NCI-H128 (cell line): ENCODE results near the gene CFAP52.
"Not testable (repeated sequence)": the region's sequence is repeated elsewhere in the genome, so short reads cannot be mapped to it uniquely, and the experiment has no call there.

Experiments used
- DNase-seq: peaks from one replicate; lab custom pipeline; 2025; ENCODE audit not compliant: unreplicated experiment; lab: John Stamatoyannopoulos, UW

CFAP52 gene

GRCh38 chr17:9576521-9577372 lies at the start of gene CFAP52:
CFAP52 (plus strand) TSS chr17:9576642; CDS start chr17:9576696, 54 bp downstream.
- peak; percentile 10 for DNase-seq

- no peak for DNase-seq
Measured at GRCh38 chr17:9527788-9528187, 48.7 kb upstream of the CFAP52 start.

GRCh38 chr17:9529033-9529700 lies 47.3 kb upstream of the CFAP52 start:
- no peak for DNase-seq

GRCh38 chr17:9531034-9531433 lies 45.4 kb upstream of the CFAP52 start:
- no peak for DNase-seq

GRCh38 chr17:9532715-9533114 lies 43.7 kb upstream of the CFAP52 start:
- no peak for DNase-seq

GRCh38 chr17:9533441-9533840 lies 43.0 kb upstream of the CFAP52 start:
- DNase-seq, result no peak

GRCh38 chr17:9536061-9536460 lies 40.4 kb upstream of the CFAP52 start:
- no peak for DNase-seq

GRCh38 chr17:9537177-9537776 lies 39.2 kb upstream of the CFAP52 start:
- no peak for DNase-seq

- no peak for DNase-seq
Measured at GRCh38 chr17:9538626-9539025, 37.8 kb upstream of the CFAP52 start.

GRCh38 chr17:9541718-9542117 lies 34.7 kb upstream of the CFAP52 start:
- DNase-seq, result no peak

GRCh38 chr17:9544221-9544620 lies 32.2 kb upstream of the CFAP52 start:
- no peak for DNase-seq

GRCh38 chr17:9549215-9549614 lies 27.2 kb upstream of the CFAP52 start:
- DNase-seq, result no peak

GRCh38 chr17:9553181-9553580 lies 23.3 kb upstream of the CFAP52 start:
- no peak for DNase-seq

- no peak for DNase-seq
Measured at GRCh38 chr17:9553596-9553995, 22.8 kb upstream of the CFAP52 start.

- not testable (repeated sequence) for DNase-seq
Measured at GRCh38 chr17:9554715-9555114, 21.7 kb upstream of the CFAP52 start.

- no peak for DNase-seq
Measured at GRCh38 chr17:9557161-9557755, 19.2 kb upstream of the CFAP52 start.

GRCh38 chr17:9557857-9558256 lies 18.6 kb upstream of the CFAP52 start:
- no peak for DNase-seq

- DNase-seq, result no peak
Measured at GRCh38 chr17:9564104-9564503, 12.3 kb upstream of the CFAP52 start.

GRCh38 chr17:9566067-9566466 lies 10.4 kb upstream of the CFAP52 start:
- no peak for DNase-seq

GRCh38 chr17:9566739-9567138 lies 9.7 kb upstream of the CFAP52 start:
- not testable (repeated sequence) for DNase-seq

- no peak for DNase-seq
Measured at GRCh38 chr17:9568004-9568403, 8.4 kb upstream of the CFAP52 start.
